Fibroblast of gingiva (primary cell): ENCODE data around the gene PIM2.
A peak's percentile ranks its signal among the peaks of the same experiment; 100 is the strongest.

Experiments
- DNase-seq: peaks from one replicate; pipeline ENCODE4 v3.0.0-alpha.2; 2011; ENCODE audit warnings: low read depth

Gene PIM2

GRCh38 chrX:48935301-48935670, 16.5 kb upstream of the PIM2 start:
- DNase-seq: no peak

GRCh38 chrX:48934581-48935300, 15.9 kb upstream of the PIM2 start:
- DNase-seq: no peak

- DNase-seq: no peak
These were observed 14.9 kb upstream of the PIM2 start for GRCh38 chrX:48933757-48934156.

GRCh38 chrX:48927736-48928382, 9.0 kb upstream of the PIM2 start:
- DNase-seq: no peak

- DNase-seq: no peak
These were observed 8.3 kb upstream of the PIM2 start for GRCh38 chrX:48927123-48927522.

GRCh38 chrX:48924270-48924669, 5.4 kb upstream of the PIM2 start:
- no peak for DNase-seq

- no peak for DNase-seq
These were observed 4.9 kb upstream of the PIM2 start for GRCh38 chrX:48923771-48924170.

- DNase-seq: no peak
These were observed 1.9 kb upstream of the PIM2 start for GRCh38 chrX:48920718-48921104.

GRCh38 chrX:48919947-48920717, 1.3 kb upstream of the PIM2 start:
- no peak for DNase-seq

- DNase-seq: no peak
These were observed 577 bp upstream of the PIM2 start for GRCh38 chrX:48919360-48919841.

GRCh38 chrX:48918301-48918642, 552 bp downstream of the PIM2 start:
- no peak for DNase-seq

- peak; percentile 81 for DNase-seq
These were observed 1.5 kb downstream of the PIM2 start for GRCh38 chrX:48917139-48918001.

- no peak for DNase-seq
These were observed 4.0 kb downstream of the PIM2 start for GRCh38 chrX:48914593-48915493.

- no peak for DNase-seq
These were observed 5.0 kb downstream of the PIM2 start for GRCh38 chrX:48913605-48914366.

- DNase-seq: peak; percentile 60
These were observed 7.2 kb downstream of the PIM2 start, which contains the start of gene SLC35A2 for GRCh38 chrX:48911412-48912182. SLC35A2 (minus strand) TSS chrX:48911646; CDS start chrX:48911636, 10 bp downstream.

GRCh38 chrX:48910926-48911411, 7.9 kb downstream of the PIM2 start:
- DNase-seq: peak; percentile 41

GRCh38 chrX:48909703-48910294, 9.0 kb downstream of the PIM2 start:
- no peak for DNase-seq

- DNase-seq: no peak
These were observed 10.2 kb downstream of the PIM2 start for GRCh38 chrX:48908600-48908999.
